ENCODE results near the gene C1orf141. TPM values are rescaled to one million over a fixed set of nuclear protein-coding genes. Genes with fewer than 3 reads are reported as not detected.

Gene C1orf141
- total RNA-seq, 1 donor from 2014 or later = not detected

DNA sequence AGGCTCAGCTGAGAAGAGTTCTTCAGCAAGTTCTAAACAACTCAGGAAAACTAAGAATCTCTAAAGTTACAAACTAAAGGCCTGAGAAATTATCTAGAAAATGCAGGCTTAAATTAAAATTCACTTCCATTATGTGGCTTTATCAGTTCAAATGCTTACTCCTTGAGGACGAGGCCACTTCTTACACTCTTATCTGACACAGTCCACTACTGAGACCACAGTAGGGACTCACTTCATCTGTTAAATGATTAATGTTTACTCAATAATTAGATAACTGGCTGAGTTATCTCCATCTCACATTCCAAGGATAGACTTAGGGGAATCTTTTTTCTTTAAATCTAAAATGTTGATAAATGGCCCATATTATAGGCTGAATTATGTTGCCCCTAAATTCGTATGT is 1.6 kb downstream of the C1orf141 start:
- no peak for DNase-seq (ENCODE audit: low read depth)
- FAIRE-seq = no peak
- Histone ChIP-seq H3K36me3 (ENCODE audit: control insufficient read depth, insufficient read depth, low read length) (no peaks in the 10 kb centered on the region), H3K4me3 (ENCODE audit: low read depth, low read length) (no peak overlapping the region), H3K27me3 (ENCODE audit: control insufficient read depth, insufficient read depth, low read length) (no peaks in the 10 kb centered on the region)
- TF ChIP-seq, protein P1, sequence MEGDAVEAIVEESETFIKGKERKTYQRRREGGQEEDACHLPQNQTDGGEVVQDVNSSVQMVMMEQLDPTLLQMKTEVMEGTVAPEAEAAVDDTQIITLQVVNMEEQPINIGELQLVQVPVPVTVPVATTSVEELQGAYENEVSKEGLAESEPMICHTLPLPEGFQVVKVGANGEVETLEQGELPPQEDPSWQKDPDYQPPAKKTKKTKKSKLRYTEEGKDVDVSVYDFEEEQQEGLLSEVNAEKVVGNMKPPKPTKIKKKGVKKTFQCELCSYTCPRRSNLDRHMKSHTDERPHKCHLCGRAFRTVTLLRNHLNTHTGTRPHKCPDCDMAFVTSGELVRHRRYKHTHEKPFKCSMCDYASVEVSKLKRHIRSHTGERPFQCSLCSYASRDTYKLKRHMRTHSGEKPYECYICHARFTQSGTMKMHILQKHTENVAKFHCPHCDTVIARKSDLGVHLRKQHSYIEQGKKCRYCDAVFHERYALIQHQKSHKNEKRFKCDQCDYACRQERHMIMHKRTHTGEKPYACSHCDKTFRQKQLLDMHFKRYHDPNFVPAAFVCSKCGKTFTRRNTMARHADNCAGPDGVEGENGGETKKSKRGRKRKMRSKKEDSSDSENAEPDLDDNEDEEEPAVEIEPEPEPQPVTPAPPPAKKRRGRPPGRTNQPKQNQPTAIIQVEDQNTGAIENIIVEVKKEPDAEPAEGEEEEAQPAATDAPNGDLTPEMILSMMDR (IDR thresholded peaks at IDR 0.05; ENCODE audit: insufficient read depth, low read length, severe bottlenecking) = no peak

DNA sequence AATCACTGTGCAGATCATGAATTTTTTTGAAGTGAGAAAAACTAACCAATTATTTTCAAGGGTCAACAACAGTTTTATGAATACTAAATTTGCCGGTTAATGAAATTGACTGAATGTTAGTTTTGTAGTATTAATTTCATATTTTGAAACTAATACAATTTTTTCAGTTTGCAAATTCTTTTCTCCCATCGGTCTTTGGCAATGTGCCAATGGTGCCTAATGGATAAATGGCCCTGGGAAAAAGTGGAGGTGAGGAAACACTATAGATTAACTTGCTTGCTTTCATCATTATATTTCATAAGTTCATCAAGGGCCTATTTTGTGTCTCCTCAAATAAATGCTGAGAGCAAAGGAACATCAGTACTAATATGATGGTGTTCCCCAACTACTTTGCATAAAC is 4.1 kb downstream of the C1orf141 start:
- no peak for DNase-seq (ENCODE audit: low read depth)
- H3K36me3 ChIP-seq (ENCODE audit: control insufficient read depth, insufficient read depth, low read length) = no peaks in the 10 kb centered on the region
- no peak for FAIRE-seq
- H3K27me3 ChIP-seq (ENCODE audit: control insufficient read depth, insufficient read depth, low read length) = no peaks in the 10 kb centered on the region
- TF ChIP-seq, protein P1 (IDR thresholded peaks at IDR 0.05; ENCODE audit: insufficient read depth, low read length, severe bottlenecking) = no peak
- H3K4me3 ChIP-seq (ENCODE audit: low read depth, low read length) = no peak overlapping the region

DNA sequence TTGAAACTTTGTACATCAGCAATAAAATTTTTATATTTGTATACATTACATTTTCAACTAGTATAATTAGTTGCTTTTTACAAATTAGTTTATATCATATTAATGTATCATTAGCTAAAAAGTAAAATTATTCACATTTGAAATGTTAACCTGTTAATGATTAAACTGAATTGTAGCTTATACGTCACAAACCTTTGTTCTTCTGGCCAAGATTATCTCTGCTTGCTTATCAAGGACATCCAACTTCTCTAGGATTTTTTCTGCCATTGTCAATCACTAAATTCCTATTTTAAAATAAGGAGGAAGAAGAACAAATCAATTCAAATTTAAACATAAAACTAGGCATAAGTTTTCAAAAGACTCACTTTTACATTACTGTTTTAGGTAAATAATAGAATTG is 7.8 kb downstream of the C1orf141 start:
- TF ChIP-seq, protein P1 (IDR thresholded peaks at IDR 0.05; ENCODE audit: insufficient read depth, low read length, severe bottlenecking) = no peak
- Histone ChIP-seq H3K27me3 (ENCODE audit: control insufficient read depth, insufficient read depth, low read length) (no peaks in the 10 kb centered on the region), H3K4me3 (ENCODE audit: low read depth, low read length) (no peak overlapping the region), H3K36me3 (ENCODE audit: control insufficient read depth, insufficient read depth, low read length) (no peaks in the 10 kb centered on the region)
- FAIRE-seq (no peak), DNase-seq (ENCODE audit: low read depth) (no peak)

DNA sequence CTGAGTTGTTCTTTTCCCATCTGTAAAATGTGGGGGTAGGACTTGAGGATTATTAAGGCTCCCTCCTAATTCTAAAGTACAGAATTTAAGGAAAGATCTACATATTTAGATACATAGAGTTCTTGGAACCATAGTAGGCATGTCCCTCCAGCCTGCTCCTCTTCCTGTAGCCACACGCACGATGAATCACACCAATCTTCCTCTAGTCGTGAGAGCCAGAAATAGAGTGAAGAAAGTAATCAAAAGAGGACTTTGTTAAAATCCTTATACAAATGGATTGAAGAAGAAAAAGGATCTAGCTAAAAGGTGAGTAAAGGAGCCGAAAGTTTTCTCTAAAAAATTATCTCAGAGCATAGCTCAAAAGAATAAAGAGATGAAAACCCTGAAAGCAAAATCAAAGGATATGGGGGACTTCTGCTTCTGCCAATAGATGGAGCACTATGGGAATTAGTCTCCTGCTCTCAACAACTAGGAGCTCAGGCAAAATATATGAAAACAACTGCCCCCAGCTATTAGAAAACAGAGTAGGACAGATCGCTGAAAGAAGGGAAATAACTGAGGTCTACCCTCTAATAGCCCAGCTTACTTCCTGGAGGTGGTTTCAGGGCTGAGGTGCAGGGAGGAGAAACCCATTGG is 8.5 kb downstream of the C1orf141 start:
- TF ChIP-seq, protein P1 (IDR thresholded peaks at IDR 0.05; ENCODE audit: insufficient read depth, low read length, severe bottlenecking) = peak; percentile 14
- FAIRE-seq (no peak), DNase-seq (ENCODE audit: low read depth) (peak; percentile 72)
- H3K4me3 ChIP-seq (ENCODE audit: low read depth, low read length) = no peak overlapping the region
- no peaks in the 10 kb centered on the region for H3K27me3 ChIP-seq (ENCODE audit: control insufficient read depth, insufficient read depth, low read length)
- H3K36me3 ChIP-seq (ENCODE audit: control insufficient read depth, insufficient read depth, low read length) = no peaks in the 10 kb centered on the region

DNA sequence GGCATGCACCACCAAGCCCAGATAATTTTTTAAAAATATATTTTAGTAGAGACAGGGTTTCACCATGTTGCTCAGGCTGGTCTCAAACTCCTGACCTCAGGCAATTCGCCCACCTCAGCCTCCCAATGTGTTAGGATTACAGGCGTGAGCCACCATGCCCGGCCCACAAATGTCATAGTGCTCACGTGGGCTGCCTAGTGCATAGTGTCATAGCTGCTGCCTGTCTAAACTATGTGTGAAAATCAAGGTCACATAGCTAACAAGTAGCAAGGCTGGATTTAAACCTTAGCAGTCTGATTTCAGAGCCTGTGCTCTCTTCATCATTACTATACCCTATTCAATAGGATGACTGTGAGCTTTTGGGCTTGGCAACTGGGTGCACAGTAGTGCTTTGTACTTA is 10.3 kb downstream of the C1orf141 start:
- TF ChIP-seq, protein P1 (IDR thresholded peaks at IDR 0.05; ENCODE audit: insufficient read depth, low read length, severe bottlenecking) = no peak
- no peaks in the 10 kb centered on the region for H3K36me3 ChIP-seq (ENCODE audit: control insufficient read depth, insufficient read depth, low read length)
- DNase-seq (ENCODE audit: low read depth) = no peak
- H3K4me3 ChIP-seq (ENCODE audit: low read depth, low read length) = no peak overlapping the region
- no peaks in the 10 kb centered on the region for H3K27me3 ChIP-seq (ENCODE audit: control insufficient read depth, insufficient read depth, low read length)
- no peak for FAIRE-seq
